Osteocyte (in vitro differentiated cells): ENCODE data around the gene LRBA. TPM values are rescaled to one million over a fixed set of nuclear protein-coding genes. Genes with fewer than 3 reads are reported as not detected.
"Not testable (repeated sequence)": the region's sequence is repeated elsewhere in the genome, so short reads cannot be mapped to it uniquely, and the experiment has no call there.

Experiments
- DNase-seq: peaks from one replicate; pipeline ENCODE4 v3.0.0; 2021; ENCODE audit warnings: mixed read lengths; ENCODE audit not compliant: unreplicated experiment; ENCODE audit errors: extremely low spot score
- H3K27ac Mint-ChIP-seq: one replicate; pipeline ENCODE4 v1.8.0; 2021; ENCODE audit warnings: mild to moderate bottlenecking, mixed read lengths; ENCODE audit not compliant: unreplicated experiment
- H3K27me3 Mint-ChIP-seq: one replicate; pipeline ENCODE4 v1.8.0; 2021; ENCODE audit warnings: mixed read lengths; ENCODE audit not compliant: unreplicated experiment
- H3K36me3 Mint-ChIP-seq: one replicate; pipeline ENCODE4 v1.8.0; 2021; ENCODE audit warnings: mixed read lengths; ENCODE audit not compliant: unreplicated experiment
- H3K4me1 Mint-ChIP-seq: one replicate; pipeline ENCODE4 v1.8.0; 2021; ENCODE audit warnings: mixed read lengths; ENCODE audit not compliant: unreplicated experiment
- H3K4me3 Mint-ChIP-seq: one replicate; pipeline ENCODE4 v1.8.0; 2021; ENCODE audit warnings: mild to moderate bottlenecking, moderate library complexity, mixed read lengths; ENCODE audit not compliant: unreplicated experiment
- H3K9me3 Mint-ChIP-seq: one replicate; pipeline ENCODE4 v1.8.0; 2021; ENCODE audit warnings: mixed read lengths; ENCODE audit not compliant: unreplicated experiment
- total RNA-seq: library from RNA; stranded (reverse); gene quantifications from 2 replicates; pipeline ENCODE4 v1.2.1, GENCODE V29; 2021
- TF ChIP-seq, protein P1 (sequence below): fragments of 200-600 bp; sonication (generic); IDR thresholded peaks from 2 replicates; pipeline ENCODE4 v1.5.0; 2021; ENCODE audit warnings: antibody characterized with exemption, mild to moderate bottlenecking, moderate library complexity

Gene LRBA
- total RNA-seq, 1 donor from 2014 or later, result 40.8 TPM

DNA sequence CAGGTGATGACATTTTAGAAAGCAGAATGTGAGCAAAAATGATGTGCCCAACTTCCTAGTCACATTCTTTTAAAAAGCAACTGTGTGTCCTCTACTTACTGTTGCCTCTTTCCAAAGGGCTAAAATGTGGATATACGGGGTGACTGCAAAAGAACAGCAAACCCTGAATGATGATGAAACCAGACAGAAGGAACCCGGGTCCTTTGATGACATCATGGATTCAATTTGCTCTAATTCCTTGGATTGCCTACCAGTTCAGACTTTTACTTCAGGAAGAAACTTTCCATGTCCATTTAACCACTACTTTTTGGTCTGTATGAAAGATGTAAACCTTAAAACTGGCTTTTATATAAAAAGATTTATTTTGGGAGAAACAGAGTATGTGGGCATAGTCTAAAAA, 624.0 kb downstream of the LRBA start:
- no peaks in the 10 kb centered on the region for H3K27me3 Mint-ChIP-seq
- no peak for DNase-seq
- TF ChIP-seq, protein P1, sequence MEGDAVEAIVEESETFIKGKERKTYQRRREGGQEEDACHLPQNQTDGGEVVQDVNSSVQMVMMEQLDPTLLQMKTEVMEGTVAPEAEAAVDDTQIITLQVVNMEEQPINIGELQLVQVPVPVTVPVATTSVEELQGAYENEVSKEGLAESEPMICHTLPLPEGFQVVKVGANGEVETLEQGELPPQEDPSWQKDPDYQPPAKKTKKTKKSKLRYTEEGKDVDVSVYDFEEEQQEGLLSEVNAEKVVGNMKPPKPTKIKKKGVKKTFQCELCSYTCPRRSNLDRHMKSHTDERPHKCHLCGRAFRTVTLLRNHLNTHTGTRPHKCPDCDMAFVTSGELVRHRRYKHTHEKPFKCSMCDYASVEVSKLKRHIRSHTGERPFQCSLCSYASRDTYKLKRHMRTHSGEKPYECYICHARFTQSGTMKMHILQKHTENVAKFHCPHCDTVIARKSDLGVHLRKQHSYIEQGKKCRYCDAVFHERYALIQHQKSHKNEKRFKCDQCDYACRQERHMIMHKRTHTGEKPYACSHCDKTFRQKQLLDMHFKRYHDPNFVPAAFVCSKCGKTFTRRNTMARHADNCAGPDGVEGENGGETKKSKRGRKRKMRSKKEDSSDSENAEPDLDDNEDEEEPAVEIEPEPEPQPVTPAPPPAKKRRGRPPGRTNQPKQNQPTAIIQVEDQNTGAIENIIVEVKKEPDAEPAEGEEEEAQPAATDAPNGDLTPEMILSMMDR, result no peak
- peaks cover 11% of the 10 kb centered on the region for H3K36me3 Mint-ChIP-seq
- H3K4me3 Mint-ChIP-seq, result no peak overlapping the region
- H3K27ac Mint-ChIP-seq, result no peak overlapping the region
- peaks cover 17% of the 10 kb centered on the region for H3K4me1 Mint-ChIP-seq
- peaks cover 12% of the 10 kb centered on the region for H3K9me3 Mint-ChIP-seq

DNA sequence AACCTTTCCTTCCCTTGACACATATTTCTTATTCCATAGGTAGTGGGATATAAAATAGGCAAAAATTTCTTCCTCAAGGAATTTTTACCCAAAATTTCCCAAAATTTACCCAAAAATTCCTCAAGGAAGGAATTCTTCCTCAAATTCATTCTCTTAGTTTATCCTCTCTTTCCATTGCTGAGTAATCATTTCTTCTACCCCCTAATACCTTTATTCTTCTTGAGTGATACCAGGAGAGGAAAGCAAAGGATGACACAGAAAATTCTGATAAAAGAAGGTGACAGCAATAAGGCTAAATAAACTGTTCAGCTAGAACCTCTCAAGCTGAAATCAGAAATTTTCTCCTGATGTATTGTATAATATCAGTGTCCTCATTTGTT, 624.6 kb downstream of the LRBA start:
- Mint-ChIP-seq H3K4me1 (peaks cover 22% of the 10 kb centered on the region), H3K27me3 (no peaks in the 10 kb centered on the region), H3K9me3 (peaks cover 12% of the 10 kb centered on the region), H3K27ac (peak overlapping the region; percentile 3), H3K36me3 (peaks cover 11% of the 10 kb centered on the region), H3K4me3 (no peak overlapping the region)
- TF ChIP-seq, protein P1, result no peak
- DNase-seq, result no peak

DNA sequence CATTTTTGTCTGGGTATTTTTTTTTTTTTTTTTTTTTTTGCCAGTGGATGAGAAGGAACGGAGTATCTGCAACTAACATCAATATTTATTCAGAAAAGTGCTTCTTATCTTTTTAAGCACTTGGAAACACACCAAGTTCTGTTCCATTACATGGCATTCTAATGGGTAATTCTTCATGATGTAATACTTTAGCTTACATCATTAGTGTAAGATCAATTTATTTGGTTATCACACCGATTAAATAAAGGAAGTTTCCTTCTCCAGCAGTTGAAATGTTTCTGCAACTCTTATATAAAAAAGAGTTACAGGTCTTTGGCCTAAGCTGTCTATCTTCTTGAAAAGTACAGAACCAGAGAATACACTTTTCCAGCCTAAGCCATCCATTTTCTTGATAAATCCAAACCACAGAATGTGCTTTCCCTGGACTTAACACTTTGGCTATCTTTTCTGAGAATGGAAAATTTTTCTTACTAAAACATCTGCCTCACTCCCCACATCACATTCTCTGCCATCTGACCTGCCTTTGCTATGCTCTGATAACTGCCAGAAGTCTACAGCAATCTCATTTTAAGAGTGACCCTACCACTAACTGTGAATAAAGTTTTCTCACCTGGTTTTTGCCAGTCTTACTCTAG, 625.1 kb downstream of the LRBA start:
- no peak overlapping the region for H3K4me3 Mint-ChIP-seq
- H3K27ac Mint-ChIP-seq, result peak overlapping the region; percentile 3
- TF ChIP-seq, protein P1, result no peak
- DNase-seq, result no peak
- peaks cover 12% of the 10 kb centered on the region for H3K9me3 Mint-ChIP-seq
- no peaks in the 10 kb centered on the region for H3K27me3 Mint-ChIP-seq
- H3K36me3 Mint-ChIP-seq, result peaks cover 11% of the 10 kb centered on the region
- peaks cover 27% of the 10 kb centered on the region for H3K4me1 Mint-ChIP-seq

DNA sequence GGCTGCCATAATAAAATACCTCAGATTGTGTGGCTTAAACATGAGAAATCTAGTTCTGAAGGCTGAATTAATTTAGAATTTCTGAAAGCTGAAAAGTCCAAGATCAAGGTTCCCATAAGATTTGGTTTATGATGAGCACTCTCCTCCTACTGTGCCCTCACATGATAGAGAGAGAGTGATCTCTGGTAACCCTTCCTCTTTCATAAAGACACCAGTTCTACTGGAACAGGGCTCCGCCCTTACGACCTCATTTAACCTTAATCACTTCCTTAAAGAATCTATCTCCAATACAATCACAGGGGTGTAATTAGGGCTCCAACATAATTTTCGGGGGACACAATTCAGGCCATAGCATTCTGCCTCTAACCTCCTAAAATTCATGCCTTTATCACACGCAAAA, 627.1 kb downstream of the LRBA start:
- TF ChIP-seq, protein P1, result no peak
- Mint-ChIP-seq H3K27me3 (no peaks in the 10 kb centered on the region), H3K9me3 (peaks cover 11% of the 10 kb centered on the region), H3K4me1 (peaks cover 38% of the 10 kb centered on the region), H3K4me3 (no peak overlapping the region), H3K36me3 (peaks cover 11% of the 10 kb centered on the region), H3K27ac (no peak overlapping the region)
- no peak for DNase-seq

DNA sequence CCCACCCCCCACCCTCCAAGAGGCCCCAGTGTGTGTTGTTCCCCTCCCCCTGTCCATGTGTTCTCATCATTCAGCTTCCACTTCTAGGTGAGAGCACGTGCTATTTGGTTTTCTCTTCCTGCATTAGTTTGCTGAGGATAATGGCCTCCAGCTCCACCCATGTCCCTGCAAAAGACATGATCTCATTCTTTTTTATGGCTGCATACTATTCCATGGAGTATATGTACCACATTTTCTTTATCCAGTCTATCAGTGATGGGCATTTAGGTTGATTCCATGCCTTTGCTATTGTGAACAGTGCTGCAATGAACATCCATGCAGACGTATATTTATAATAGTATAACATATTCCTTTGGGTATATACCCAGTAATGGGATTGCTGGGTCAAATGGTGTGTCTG, 628.7 kb downstream of the LRBA start:
- DNase-seq, H3K9me3 Mint-ChIP-seq, H3K36me3 Mint-ChIP-seq, H3K27me3 Mint-ChIP-seq, H3K4me3 Mint-ChIP-seq: not testable (repeated sequence)
- Mint-ChIP-seq H3K27ac (peak overlapping the region; percentile 85), H3K4me1 (peaks cover 49% of the 10 kb centered on the region)

DNA sequence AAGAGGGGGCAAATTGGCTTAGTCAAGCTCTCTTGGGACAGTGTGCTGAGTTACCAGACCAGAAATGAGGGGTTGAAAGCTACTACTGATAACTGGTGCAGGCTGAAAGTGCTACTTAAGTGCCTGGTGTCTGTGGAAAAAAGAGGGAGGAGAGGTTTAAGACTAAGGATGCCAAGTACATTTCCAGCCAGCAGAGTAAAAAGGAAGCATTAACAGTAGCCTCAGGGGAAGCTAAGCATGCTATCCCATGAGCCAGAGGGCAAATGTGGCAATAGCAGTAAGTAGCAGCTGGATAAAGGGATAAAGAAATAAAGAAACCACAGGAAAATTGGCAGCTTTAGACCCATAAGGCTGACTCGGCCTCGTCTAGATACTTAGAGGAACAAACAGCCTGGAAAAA, 629.5 kb downstream of the LRBA start:
- H3K27ac Mint-ChIP-seq, result peak overlapping the region; percentile 85
- no peak for DNase-seq
- TF ChIP-seq, protein P1, result no peak
- H3K4me3 Mint-ChIP-seq, result no peak overlapping the region
- no peaks in the 10 kb centered on the region for H3K9me3 Mint-ChIP-seq
- peaks cover 54% of the 10 kb centered on the region for H3K4me1 Mint-ChIP-seq
- no peaks in the 10 kb centered on the region for H3K27me3 Mint-ChIP-seq
- no peaks in the 10 kb centered on the region for H3K36me3 Mint-ChIP-seq
